ENCODE results near the gene HS6ST1.

HS6ST1 gene

GRCh38 chr2:128285329-128285931 is 33.2 kb downstream of the HS6ST1 start:
- FAIRE-seq, result no peak
- no peak for DNase-seq (ENCODE audit: insufficient read length, low spot score)
- no peak for TF ChIP-seq POLR2A (IDR thresholded peaks at IDR 0.05; ENCODE audit: low read depth, low read length)

- TF ChIP-seq POLR2A (IDR thresholded peaks at IDR 0.05; ENCODE audit: low read depth, low read length), result no peak
- DNase-seq (ENCODE audit: insufficient read length, low spot score) (no peak), FAIRE-seq (no peak)
Measured at GRCh38 chr2:128284841-128285240, 33.8 kb downstream of the HS6ST1 start.

DNA sequence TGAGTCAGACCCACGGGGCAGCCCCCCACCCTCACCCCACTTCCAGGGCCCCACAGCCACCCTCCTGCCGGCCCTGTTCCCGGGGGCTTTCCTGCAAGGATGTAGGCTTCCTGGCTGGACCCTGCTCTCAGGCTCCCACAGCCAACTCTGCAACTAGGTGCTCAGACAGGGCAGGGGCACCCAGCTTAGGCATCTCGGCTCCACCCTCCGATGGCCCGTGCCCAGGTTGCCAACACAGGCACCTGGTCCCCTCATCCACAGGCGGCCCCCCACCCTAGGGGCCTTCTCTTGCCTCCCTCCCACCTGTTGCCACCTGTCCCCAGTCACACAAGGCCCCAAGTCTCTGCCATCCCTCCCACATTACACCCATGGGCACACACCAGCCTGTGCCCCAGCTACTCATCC is 34.6 kb downstream of the HS6ST1 start:
- no peak for TF ChIP-seq POLR2A (IDR thresholded peaks at IDR 0.05; ENCODE audit: low read depth, low read length)
- no peak for DNase-seq (ENCODE audit: insufficient read length, low spot score)
- no peak for FAIRE-seq

GRCh38 chr2:128282976-128283810 is 35.5 kb downstream of the HS6ST1 start:
- FAIRE-seq, result no peak
- no peak for DNase-seq (ENCODE audit: insufficient read length, low spot score)
- TF ChIP-seq POLR2A (IDR thresholded peaks at IDR 0.05; ENCODE audit: low read depth, low read length), result no peak

GRCh38 chr2:128282246-128282975 is 36.3 kb downstream of the HS6ST1 start:
- no peak for TF ChIP-seq POLR2A (IDR thresholded peaks at IDR 0.05; ENCODE audit: low read depth, low read length)
- no peak for FAIRE-seq
- DNase-seq (ENCODE audit: insufficient read length, low spot score), result no peak

DNA sequence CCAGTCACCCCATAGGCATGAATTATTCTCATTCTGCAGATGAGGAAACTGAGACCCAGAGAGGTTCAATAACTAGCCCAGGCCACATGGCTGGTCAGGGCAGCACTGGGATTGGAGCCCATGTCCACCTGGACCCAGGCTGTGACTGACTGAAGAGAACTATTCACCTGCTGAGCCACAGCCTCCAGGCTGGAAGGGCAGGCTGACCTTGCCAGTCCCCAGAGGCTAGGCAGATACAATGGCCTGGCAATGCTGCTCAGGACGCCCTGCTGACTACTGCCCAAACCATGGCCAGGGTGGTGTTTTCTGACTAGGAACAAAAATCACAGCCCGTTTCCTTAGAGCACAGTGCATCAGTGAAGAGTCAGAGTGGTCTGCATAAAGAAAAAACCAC is 36.8 kb downstream of the HS6ST1 start:
- no peak for TF ChIP-seq POLR2A (IDR thresholded peaks at IDR 0.05; ENCODE audit: low read depth, low read length)
- DNase-seq (ENCODE audit: insufficient read length, low spot score) (no peak), FAIRE-seq (no peak)

- DNase-seq (ENCODE audit: insufficient read length, low spot score), result no peak
- TF ChIP-seq POLR2A (IDR thresholded peaks at IDR 0.05; ENCODE audit: low read depth, low read length), result no peak
- FAIRE-seq, result no peak
Measured at GRCh38 chr2:128280901-128281321, 37.8 kb downstream of the HS6ST1 start.

DNA sequence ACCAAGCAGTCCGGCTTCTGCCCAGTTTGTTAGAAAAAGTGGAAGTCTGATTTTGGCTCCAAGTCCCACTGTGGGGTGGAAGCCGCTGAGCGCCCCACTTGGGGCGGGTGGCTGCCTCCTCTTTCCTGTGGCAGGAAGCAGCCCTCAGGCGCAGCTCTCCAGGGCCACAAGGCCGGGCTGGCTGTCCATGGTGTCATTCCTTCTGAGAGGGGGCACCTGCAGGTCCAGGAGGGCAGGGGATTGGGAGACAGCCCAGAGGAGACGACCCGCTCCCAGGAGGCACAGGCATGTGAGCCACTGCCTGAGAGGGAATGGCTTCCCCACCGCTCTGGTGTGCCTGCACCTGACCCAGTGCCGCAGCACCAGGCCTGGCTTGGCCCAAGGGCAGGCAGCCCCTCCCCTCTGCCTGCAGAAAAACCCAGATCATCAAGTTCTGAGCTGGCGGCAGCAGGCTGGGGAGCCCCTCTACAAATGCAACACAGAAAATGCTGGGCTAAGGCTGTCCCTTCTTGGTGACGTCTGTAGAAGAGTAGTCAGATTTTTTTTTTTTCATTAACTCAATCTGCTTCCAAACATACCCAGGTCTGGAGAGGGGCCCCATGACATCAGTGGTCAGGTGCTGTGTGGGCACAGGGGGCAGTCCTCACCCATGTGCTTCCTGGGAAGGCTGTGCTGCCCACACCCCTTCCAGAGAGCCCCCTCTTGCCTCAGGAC is 38.4 kb downstream of the HS6ST1 start:
- FAIRE-seq (no peak), DNase-seq (ENCODE audit: insufficient read length, low spot score) (no peak)
- no peak for TF ChIP-seq POLR2A (IDR thresholded peaks at IDR 0.05; ENCODE audit: low read depth, low read length)

DNA sequence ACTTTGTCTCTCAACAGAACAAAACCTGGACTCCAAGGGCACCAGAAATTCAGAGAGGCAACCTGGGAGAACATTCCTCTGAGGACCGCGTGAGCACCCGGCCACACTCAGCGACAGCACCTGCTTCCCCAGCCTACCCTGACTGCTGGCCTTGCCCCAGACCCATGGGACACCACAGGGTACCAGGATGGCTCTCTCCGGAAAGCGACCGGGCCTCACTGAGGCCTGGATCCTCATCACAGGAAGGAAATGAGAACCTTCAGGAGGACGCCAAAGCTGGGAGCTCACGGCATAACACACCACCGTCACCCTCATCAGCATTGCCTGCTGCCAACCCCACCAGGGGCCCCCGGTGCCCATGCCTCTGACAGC is 38.9 kb downstream of the HS6ST1 start:
- no peak for DNase-seq (ENCODE audit: insufficient read length, low spot score)
- TF ChIP-seq POLR2A (IDR thresholded peaks at IDR 0.05; ENCODE audit: low read depth, low read length), result no peak
- FAIRE-seq, result no peak

- no peak for FAIRE-seq
- no peak for TF ChIP-seq POLR2A (IDR thresholded peaks at IDR 0.05; ENCODE audit: low read depth, low read length)
Measured at GRCh38 chr2:128279009-128279408, 39.7 kb downstream of the HS6ST1 start.

DNA sequence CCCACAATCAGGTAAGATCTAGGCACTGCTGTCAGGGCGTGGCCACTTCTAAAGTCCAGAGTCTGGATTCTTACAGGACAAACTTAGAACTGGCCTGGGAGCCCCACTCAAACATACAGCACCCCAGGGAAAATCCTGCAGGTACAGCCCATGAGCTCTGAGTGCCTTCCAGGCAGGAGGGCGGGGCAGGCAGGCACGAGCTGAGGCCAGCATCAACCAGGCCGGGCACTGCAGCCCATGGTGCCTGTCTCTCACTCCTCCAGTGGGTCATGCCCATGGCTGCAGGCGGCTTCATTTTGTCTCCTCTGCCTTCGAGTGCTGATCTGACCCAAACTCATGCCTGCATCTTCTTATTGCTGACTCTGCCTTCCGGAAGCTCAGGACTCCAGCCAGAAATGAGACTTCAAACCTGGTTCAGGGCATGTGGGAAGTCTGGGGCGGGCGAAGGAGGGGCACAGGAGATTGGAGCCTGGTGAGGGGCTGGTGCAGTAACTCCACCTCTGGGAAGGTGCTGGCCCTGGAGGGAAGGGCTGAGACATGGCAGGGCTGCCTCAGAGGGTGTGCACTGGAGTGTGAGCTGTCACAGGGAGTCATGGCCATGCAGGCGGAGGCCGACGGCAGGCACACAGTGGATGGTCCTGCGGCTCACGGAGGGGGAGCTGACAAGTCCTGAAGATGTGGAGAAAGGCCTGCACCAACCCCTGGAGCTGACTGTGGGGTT is 40.5 kb downstream of the HS6ST1 start:
- DNase-seq (ENCODE audit: insufficient read length, low spot score) (no peak), FAIRE-seq (no peak)
- TF ChIP-seq POLR2A (IDR thresholded peaks at IDR 0.05; ENCODE audit: low read depth, low read length), result no peak

More at GRCh38 chr2:128279009-128279408, 39.7 kb downstream of the HS6ST1 start:
- no peak for DNase-seq (ENCODE audit: insufficient read length, low spot score)

GRCh38 chr2:128276878-128277675 is 41.6 kb downstream of the HS6ST1 start:
- DNase-seq (ENCODE audit: insufficient read length, low spot score), result no peak
- no peak for FAIRE-seq
- no peak for TF ChIP-seq POLR2A (IDR thresholded peaks at IDR 0.05; ENCODE audit: low read depth, low read length)
